Breast epithelium (tissue), 4 donors: ENCODE data around the gene SOHLH2. TPM values are rescaled to one million over a fixed set of nuclear protein-coding genes. Genes with fewer than 3 reads are reported as not detected.

Experiments
- DNase-seq, 2 donors: peaks; one replicate each; pipeline ENCODE4 v3.0.0-alpha.2; 2019; ENCODE audit warnings: low spot score in 2 of 2
- H3K27ac ChIP-seq, 2 donors: fragments of 200-600 bp; sonication (generic) in 1 of 2; one replicate each; pipeline ENCODE4 v1.5.1; 2016 to 2019; ENCODE audit warnings: mild to moderate bottlenecking in 1 of 2
- H3K27me3 ChIP-seq, 2 donors: fragments of 200-600 bp; sonication (generic) in 1 of 2; one replicate each; pipeline versions ENCODE4 v1.5.1 to v1.6.0; 2017 to 2019; ENCODE audit warnings: control low read depth in 1 of 2, mild to moderate bottlenecking in 1 of 2
- H3K36me3 ChIP-seq: fragments of 200-600 bp; one replicate; pipeline ENCODE4 v1.5.1; 2019
- H3K4me1 ChIP-seq, 2 donors: fragments of 200-600 bp; sonication (generic); one replicate each; pipeline ENCODE4 v1.5.1; 2016 to 2019; ENCODE audit warnings: control low read depth in 1 of 2
- H3K4me3 ChIP-seq, 3 donors: fragments of 200-600 bp; sonication (generic); 1 replicate in 2 of 3; 2 replicates in 1 of 3; pipeline ENCODE4 v1.5.1; 2016 to 2019; ENCODE audit warnings: mild to moderate bottlenecking in 3 of 3, moderate library complexity in 2 of 3
- H3K9me3 ChIP-seq, 2 donors: fragments of 200-600 bp; sonication (generic) in 1 of 2; one replicate each; pipeline ENCODE4 v1.5.1; 2016 to 2019; ENCODE audit warnings: control low read depth in 1 of 2
- POLR2A ChIP-seq: fragments of 450-650 bp; IDR thresholded peaks from one replicate; pipeline ENCODE4 v1.6.1; 2016; ENCODE audit warnings: antibody characterized with exemption, mild to moderate bottlenecking, moderate library complexity
- POLR2AphosphoS5 ChIP-seq, 3 donors: sonication (generic); formaldehyde crosslinking; IDR thresholded peaks; one replicate each; pipeline ENCODE4 v1.6.1; 2017; ENCODE audit warnings: antibody characterized with exemption in 3 of 3
- intact Hi-C: fragments of 100-400 bp; cut with DNase I; formaldehyde crosslinking; loops from one replicate; pipeline ENCODE4 v1.15.1; 2023; ENCODE audit warnings: low total_unique reads
- total RNA-seq, 3 donors: library from RNA; depleted of rRNA; stranded (reverse); fragments of >200 nt; gene quantifications; one replicate each; pipeline ENCODE4 v1.1.0, GENCODE V29; 2016
- TF ChIP-seq, protein P1 (sequence below), 3 donors: fragments of 450-650 bp; IDR thresholded peaks; one replicate each; pipeline ENCODE4 v1.5.1; 2016 to 2017; ENCODE audit warnings: antibody characterized with exemption in 3 of 3, mild to moderate bottlenecking in 3 of 3, moderate library complexity in 3 of 3

SOHLH2 gene
- total RNA-seq, 3 donors from 2014 or later = 0.16 TPM; not detected in 2

DNA sequence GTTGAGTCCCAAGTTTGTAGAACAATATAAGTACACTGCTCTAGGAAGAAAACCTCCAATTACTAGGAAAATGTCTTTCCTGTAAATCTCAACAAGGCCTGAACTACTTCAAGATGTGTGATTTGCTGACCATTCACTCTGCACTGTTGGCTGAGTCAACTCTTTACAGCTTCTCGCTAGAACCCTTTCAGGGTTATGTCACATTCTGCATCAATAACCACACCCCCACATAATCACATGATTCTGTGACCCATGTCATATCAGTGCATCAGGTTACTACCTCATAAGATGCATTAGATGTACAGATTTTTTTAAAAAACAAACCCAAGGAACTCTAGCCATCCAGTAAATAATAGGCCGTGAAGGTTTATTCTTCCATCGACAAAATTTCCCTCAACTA lies 67.0 kb downstream of the SOHLH2 start:
- H3K36me3 ChIP-seq = no peaks in the 10 kb centered on the region
- H3K9me3 ChIP-seq = no peaks in the 10 kb centered on the region
- no peak overlapping the region for H3K4me3 ChIP-seq
- no peaks in the 10 kb centered on the region for H3K27me3 ChIP-seq
- no peaks in the 10 kb centered on the region for H3K4me1 ChIP-seq
- TF ChIP-seq, protein P1, sequence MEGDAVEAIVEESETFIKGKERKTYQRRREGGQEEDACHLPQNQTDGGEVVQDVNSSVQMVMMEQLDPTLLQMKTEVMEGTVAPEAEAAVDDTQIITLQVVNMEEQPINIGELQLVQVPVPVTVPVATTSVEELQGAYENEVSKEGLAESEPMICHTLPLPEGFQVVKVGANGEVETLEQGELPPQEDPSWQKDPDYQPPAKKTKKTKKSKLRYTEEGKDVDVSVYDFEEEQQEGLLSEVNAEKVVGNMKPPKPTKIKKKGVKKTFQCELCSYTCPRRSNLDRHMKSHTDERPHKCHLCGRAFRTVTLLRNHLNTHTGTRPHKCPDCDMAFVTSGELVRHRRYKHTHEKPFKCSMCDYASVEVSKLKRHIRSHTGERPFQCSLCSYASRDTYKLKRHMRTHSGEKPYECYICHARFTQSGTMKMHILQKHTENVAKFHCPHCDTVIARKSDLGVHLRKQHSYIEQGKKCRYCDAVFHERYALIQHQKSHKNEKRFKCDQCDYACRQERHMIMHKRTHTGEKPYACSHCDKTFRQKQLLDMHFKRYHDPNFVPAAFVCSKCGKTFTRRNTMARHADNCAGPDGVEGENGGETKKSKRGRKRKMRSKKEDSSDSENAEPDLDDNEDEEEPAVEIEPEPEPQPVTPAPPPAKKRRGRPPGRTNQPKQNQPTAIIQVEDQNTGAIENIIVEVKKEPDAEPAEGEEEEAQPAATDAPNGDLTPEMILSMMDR (IDR thresholded peaks at IDR 0.05) = no peak
- no peak for TF ChIP-seq POLR2AphosphoS5 (IDR thresholded peaks at IDR 0.05)
- no peak for TF ChIP-seq POLR2A
- intact Hi-C loops = no loop called here
- no peak for DNase-seq
- no peak overlapping the region for H3K27ac ChIP-seq

DNA sequence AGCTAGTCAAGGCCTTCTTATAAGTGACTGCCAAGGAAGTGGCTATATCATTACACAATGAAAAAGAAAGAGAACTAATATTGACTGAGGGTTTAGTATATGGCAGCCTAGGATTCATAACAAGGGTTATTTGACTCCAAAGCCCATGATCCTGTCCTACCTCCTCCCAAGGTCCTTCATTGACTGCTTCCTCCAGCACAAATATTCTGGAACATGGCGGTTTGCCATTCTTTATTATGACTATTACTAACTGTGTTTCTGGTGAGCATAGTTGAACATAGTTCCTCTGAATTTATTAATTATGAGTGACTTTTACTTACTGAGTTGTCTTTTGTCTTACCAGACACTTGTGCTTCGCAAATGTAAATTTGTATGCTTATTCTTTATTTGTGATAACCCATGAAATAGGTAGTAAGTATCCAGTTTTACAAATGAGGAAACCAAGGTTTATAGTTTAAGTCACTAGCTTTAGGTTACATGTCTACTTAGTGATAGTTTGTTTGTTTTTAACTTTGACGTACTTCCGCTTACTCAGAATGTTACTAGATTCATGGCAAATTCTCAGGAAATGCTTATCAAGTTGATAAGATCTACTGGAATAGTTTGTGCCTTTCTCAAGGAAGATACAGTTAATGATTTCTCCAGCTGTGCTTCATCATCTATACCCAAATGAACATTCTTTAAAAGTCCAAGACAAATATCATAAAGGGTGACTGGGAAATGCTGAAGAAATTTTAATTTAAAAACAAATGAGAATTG lies 67.7 kb downstream of the SOHLH2 start:
- Histone ChIP-seq H3K9me3 (no peaks in the 10 kb centered on the region), H3K4me3 (no peak overlapping the region), H3K36me3 (no peaks in the 10 kb centered on the region), H3K4me1 (no peaks in the 10 kb centered on the region), H3K27me3 (no peaks in the 10 kb centered on the region), H3K27ac (no peak overlapping the region)
- TF ChIP-seq, protein P1 (IDR thresholded peaks at IDR 0.05) = no peak
- TF ChIP-seq POLR2A (no peak), POLR2AphosphoS5 (IDR thresholded peaks at IDR 0.05) (no peak)
- no peak for DNase-seq
- intact Hi-C loops = no loop called here

DNA sequence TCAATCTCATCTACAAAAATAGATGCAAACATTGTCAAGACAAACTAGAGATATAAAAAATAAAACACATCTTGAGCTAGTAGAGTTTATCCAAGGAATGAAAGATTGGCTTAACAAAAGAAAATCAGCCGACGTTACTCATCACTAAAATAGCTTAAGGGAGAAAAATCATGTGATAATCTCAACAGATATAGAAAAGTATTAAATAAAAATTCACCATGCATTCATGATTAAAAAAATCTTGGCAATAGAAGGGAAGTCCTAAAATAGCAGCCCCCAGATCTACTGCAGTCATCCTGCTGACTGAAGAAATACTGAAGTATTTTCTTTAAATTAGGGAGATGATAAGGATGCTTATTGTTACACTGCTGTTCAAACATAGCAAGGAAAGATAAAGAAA lies 70.6 kb downstream of the SOHLH2 start:
- TF ChIP-seq POLR2A = no peak
- no peak for TF ChIP-seq POLR2AphosphoS5 (IDR thresholded peaks at IDR 0.05)
- TF ChIP-seq, protein P1 (IDR thresholded peaks at IDR 0.05) = no peak
- Histone ChIP-seq H3K27ac (no peak overlapping the region), H3K27me3 (no peaks in the 10 kb centered on the region), H3K9me3 (no peaks in the 10 kb centered on the region), H3K36me3 (no peaks in the 10 kb centered on the region), H3K4me1 (no peaks in the 10 kb centered on the region), H3K4me3 (no peak overlapping the region)
- no peak for DNase-seq
- intact Hi-C loops = no loop called here

DNA sequence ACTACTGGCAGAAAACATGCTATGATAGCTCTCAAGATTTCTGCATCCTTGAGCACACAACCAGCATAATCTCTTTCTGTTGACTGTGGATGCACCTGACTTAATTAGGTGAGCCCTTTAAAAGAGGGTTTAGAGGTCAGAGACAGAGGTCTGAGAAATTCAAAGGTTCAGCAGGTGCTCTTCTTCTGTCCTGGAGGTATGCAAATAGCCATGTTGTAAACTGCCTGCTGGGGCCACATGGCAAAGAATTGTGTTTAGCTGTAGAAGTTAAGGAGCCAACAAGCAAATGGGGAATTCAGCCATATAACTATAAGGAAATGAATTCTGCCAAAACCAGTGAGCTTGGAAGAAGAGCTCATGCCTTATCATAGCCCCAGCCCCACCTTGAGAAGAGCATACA lies 71.6 kb downstream of the SOHLH2 start:
- Histone ChIP-seq H3K27me3 (no peaks in the 10 kb centered on the region), H3K36me3 (no peaks in the 10 kb centered on the region), H3K27ac (no peak overlapping the region), H3K9me3 (no peaks in the 10 kb centered on the region), H3K4me3 (no peak overlapping the region), H3K4me1 (no peaks in the 10 kb centered on the region)
- TF ChIP-seq POLR2A = no peak
- no peak for TF ChIP-seq POLR2AphosphoS5 (IDR thresholded peaks at IDR 0.05)
- TF ChIP-seq, protein P1 (IDR thresholded peaks at IDR 0.05) = no peak
- intact Hi-C loops = no loop called here
- no peak for DNase-seq

DNA sequence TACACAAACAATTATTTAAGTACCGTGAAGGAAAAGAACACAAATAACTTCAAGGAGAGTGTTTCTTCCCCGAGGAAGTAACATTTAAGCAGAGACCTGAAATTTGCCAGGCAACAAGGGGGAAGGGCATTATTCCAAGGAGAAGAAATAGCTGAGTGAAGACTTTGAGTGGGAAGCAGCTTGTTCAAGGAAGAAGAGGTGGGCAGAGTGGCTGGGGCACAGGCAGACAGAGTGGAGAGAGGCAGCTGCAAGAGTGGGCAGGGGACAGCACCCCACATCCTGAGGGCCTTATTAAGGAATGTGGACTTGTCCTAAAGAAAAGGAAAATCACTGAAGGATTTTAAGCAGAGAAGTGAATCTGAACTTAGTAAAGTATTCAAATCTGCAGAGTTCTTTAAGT lies 78.5 kb downstream of the SOHLH2 start:
- Histone ChIP-seq H3K36me3 (no peaks in the 10 kb centered on the region), H3K27ac (no peak overlapping the region), H3K9me3 (no peaks in the 10 kb centered on the region), H3K4me1 (no peaks in the 10 kb centered on the region), H3K4me3 (no peak overlapping the region), H3K27me3 (no peaks in the 10 kb centered on the region)
- no peak for TF ChIP-seq POLR2A
- TF ChIP-seq, protein P1 (IDR thresholded peaks at IDR 0.05) = no peak
- intact Hi-C loops = no loop called here
- no peak for DNase-seq
